HUES6 (cell line): ENCODE measurements around the gene VPS37C.
A peak's percentile ranks its signal among the peaks of the same experiment; 100 is the strongest.

Experiments
- H3K27ac ChIP-seq: 2 replicates; pipeline ENCODE4 v1.7.0; 2013; ENCODE audit warnings: low read depth, mild to moderate bottlenecking, low read length, inconsistent platforms
- H3K27me3 ChIP-seq: 2 replicates; pipeline ENCODE4 v1.6.1; 2013; ENCODE audit warnings: low read length; ENCODE audit not compliant: control insufficient read depth, insufficient read depth
- H3K36me3 ChIP-seq: 2 replicates; pipeline ENCODE4 v1.6.1; 2013; ENCODE audit warnings: low read length; ENCODE audit not compliant: control insufficient read depth, insufficient read depth
- H3K4me1 ChIP-seq: 2 replicates; pipeline ENCODE4 v1.6.1; 2013; ENCODE audit warnings: low read length; ENCODE audit not compliant: control insufficient read depth, insufficient read depth
- H3K4me3 ChIP-seq: 2 replicates; pipeline ENCODE4 v1.5.1; 2013; ENCODE audit warnings: low read depth, low read length
- H3K9ac ChIP-seq: one replicate; pipeline ENCODE4 v1.6.1; 2013; ENCODE audit warnings: mild to moderate bottlenecking, low read length
- H3K9me3 ChIP-seq: 2 replicates; pipeline ENCODE4 v1.6.1; 2013; ENCODE audit warnings: low read depth, low read length; ENCODE audit not compliant: control insufficient read depth, insufficient read depth

The VPS37C gene

GRCh38 chr11:61131186-61131585 lies 30.0 kb downstream of the VPS37C start:
- H3K9me3 ChIP-seq: no peaks in the 10 kb centered on the region
- H3K36me3 ChIP-seq: peaks cover 14% of the 10 kb centered on the region
- no peak overlapping the region for H3K4me3 ChIP-seq
- no peak overlapping the region for H3K27ac ChIP-seq
- H3K4me1 ChIP-seq: peaks cover 22% of the 10 kb centered on the region
- no peak overlapping the region for H3K9ac ChIP-seq
- H3K27me3 ChIP-seq: no peaks in the 10 kb centered on the region

GRCh38 chr11:61129639-61130523 lies 31.3 kb downstream of the VPS37C start:
- Histone ChIP-seq H3K9ac (no peak overlapping the region), H3K4me3 (no peak overlapping the region), H3K9me3 (no peaks in the 10 kb centered on the region), H3K4me1 (peaks cover 19% of the 10 kb centered on the region), H3K27me3 (no peaks in the 10 kb centered on the region), H3K36me3 (peaks cover 14% of the 10 kb centered on the region), H3K27ac (no peak overlapping the region)

GRCh38 chr11:61128947-61129638 lies 32.1 kb downstream of the VPS37C start:
- Histone ChIP-seq H3K27ac (no peak overlapping the region), H3K9ac (no peak overlapping the region), H3K27me3 (no peaks in the 10 kb centered on the region), H3K36me3 (peaks cover 14% of the 10 kb centered on the region), H3K4me1 (peaks cover 11% of the 10 kb centered on the region), H3K4me3 (no peak overlapping the region), H3K9me3 (no peaks in the 10 kb centered on the region)

- H3K4me1 ChIP-seq: peaks cover 10% of the 10 kb centered on the region
- no peak overlapping the region for H3K27ac ChIP-seq
- peaks cover 8% of the 10 kb centered on the region for H3K36me3 ChIP-seq
- H3K9me3 ChIP-seq: no peaks in the 10 kb centered on the region
- H3K9ac ChIP-seq: no peak overlapping the region
- no peaks in the 10 kb centered on the region for H3K27me3 ChIP-seq
- H3K4me3 ChIP-seq: no peak overlapping the region
Observed at GRCh38 chr11:61127991-61128390, 33.2 kb downstream of the VPS37C start.

- Histone ChIP-seq H3K9me3 (no peaks in the 10 kb centered on the region), H3K36me3 (no peaks in the 10 kb centered on the region), H3K27ac (no peak overlapping the region), H3K4me3 (no peak overlapping the region), H3K9ac (no peak overlapping the region), H3K27me3 (no peaks in the 10 kb centered on the region), H3K4me1 (peaks cover 10% of the 10 kb centered on the region)
Observed at GRCh38 chr11:61126256-61126655, 35.0 kb downstream of the VPS37C start.

- no peak overlapping the region for H3K4me3 ChIP-seq
- H3K9ac ChIP-seq: peak overlapping the region; percentile 38
- no peaks in the 10 kb centered on the region for H3K27me3 ChIP-seq
- no peaks in the 10 kb centered on the region for H3K36me3 ChIP-seq
- H3K27ac ChIP-seq: no peak overlapping the region
- no peaks in the 10 kb centered on the region for H3K9me3 ChIP-seq
- H3K4me1 ChIP-seq: peaks cover 9% of the 10 kb centered on the region
Observed at GRCh38 chr11:61125310-61125684, 35.9 kb downstream of the VPS37C start.

GRCh38 chr11:61124574-61125309 lies 36.5 kb downstream of the VPS37C start:
- Histone ChIP-seq H3K27me3 (no peaks in the 10 kb centered on the region), H3K4me3 (no peak overlapping the region), H3K27ac (no peak overlapping the region), H3K36me3 (no peaks in the 10 kb centered on the region), H3K4me1 (peaks cover 5% of the 10 kb centered on the region), H3K9me3 (no peaks in the 10 kb centered on the region), H3K9ac (peak overlapping the region; percentile 38)

GRCh38 chr11:61123775-61124571 lies 37.3 kb downstream of the VPS37C start:
- H3K9me3 ChIP-seq: no peaks in the 10 kb centered on the region
- H3K36me3 ChIP-seq: no peaks in the 10 kb centered on the region
- no peak overlapping the region for H3K27ac ChIP-seq
- no peaks in the 10 kb centered on the region for H3K27me3 ChIP-seq
- H3K9ac ChIP-seq: no peak overlapping the region
- H3K4me1 ChIP-seq: no peaks in the 10 kb centered on the region
- no peak overlapping the region for H3K4me3 ChIP-seq

- no peaks in the 10 kb centered on the region for H3K4me1 ChIP-seq
- H3K9me3 ChIP-seq: no peaks in the 10 kb centered on the region
- no peaks in the 10 kb centered on the region for H3K36me3 ChIP-seq
- no peak overlapping the region for H3K27ac ChIP-seq
- no peak overlapping the region for H3K9ac ChIP-seq
- H3K27me3 ChIP-seq: no peaks in the 10 kb centered on the region
- H3K4me3 ChIP-seq: no peak overlapping the region
Observed at GRCh38 chr11:61122761-61123160, 38.5 kb downstream of the VPS37C start.

- H3K9me3 ChIP-seq: no peaks in the 10 kb centered on the region
- no peaks in the 10 kb centered on the region for H3K4me1 ChIP-seq
- no peaks in the 10 kb centered on the region for H3K36me3 ChIP-seq
- H3K27me3 ChIP-seq: no peaks in the 10 kb centered on the region
- H3K9ac ChIP-seq: no peak overlapping the region
- H3K4me3 ChIP-seq: no peak overlapping the region
- no peak overlapping the region for H3K27ac ChIP-seq
Observed at GRCh38 chr11:61121917-61122316, 39.3 kb downstream of the VPS37C start.
